ENCODE measurements around the gene DISC1. TPM values are rescaled to one million over a fixed set of nuclear protein-coding genes. Genes with fewer than 3 reads are reported as not detected.
A peak's percentile ranks its signal among the peaks of the same experiment; 100 is the strongest.
"Not testable (repeated sequence)": the region's sequence is repeated elsewhere in the genome, so short reads cannot be mapped to it uniquely, and the experiment has no call there.

The DISC1 gene
- total RNA-seq, 1 donor, result 21.0 TPM

- DNase-seq (ENCODE audit: low read depth in 2 of 3, low spot score in 2 of 3), result no peak
Observed at GRCh38 chr1:231634323-231635013, 7.9 kb downstream of the DISC1 start.

GRCh38 chr1:231636157-231636556 is 9.6 kb downstream of the DISC1 start:
- no peak for DNase-seq (ENCODE audit: low read depth in 2 of 3, low spot score in 2 of 3)

- DNase-seq (ENCODE audit: low read depth in 2 of 3, low spot score in 2 of 3), result not testable (repeated sequence)
Observed at GRCh38 chr1:231636922-231637321, 10.3 kb downstream of the DISC1 start.

GRCh38 chr1:231638647-231639046 is 12.1 kb downstream of the DISC1 start:
- no peak for DNase-seq (ENCODE audit: low read depth in 2 of 3, low spot score in 2 of 3)

- no peak for DNase-seq (ENCODE audit: low read depth in 2 of 3, low spot score in 2 of 3)
Observed at GRCh38 chr1:231639819-231640218, 13.2 kb downstream of the DISC1 start.

GRCh38 chr1:231641444-231641843 is 14.9 kb downstream of the DISC1 start:
- not testable (repeated sequence) for DNase-seq (ENCODE audit: low read depth in 2 of 3, low spot score in 2 of 3)

- not testable (repeated sequence) for DNase-seq (ENCODE audit: low read depth in 2 of 3, low spot score in 2 of 3)
Observed at GRCh38 chr1:231642061-231642460, 15.5 kb downstream of the DISC1 start.

- no peak for DNase-seq (ENCODE audit: low read depth in 2 of 3, low spot score in 2 of 3)
Observed at GRCh38 chr1:231642618-231643017, 16.0 kb downstream of the DISC1 start.

- no peak for DNase-seq (ENCODE audit: low read depth in 2 of 3, low spot score in 2 of 3)
Observed at GRCh38 chr1:231643071-231643934, 16.7 kb downstream of the DISC1 start.

GRCh38 chr1:231643935-231644237 is 17.3 kb downstream of the DISC1 start:
- no peak for DNase-seq (ENCODE audit: low read depth in 2 of 3, low spot score in 2 of 3)

- not testable (repeated sequence) for DNase-seq (ENCODE audit: low read depth in 2 of 3, low spot score in 2 of 3)
Observed at GRCh38 chr1:231645634-231646033, 19.0 kb downstream of the DISC1 start.

GRCh38 chr1:231646165-231646564 is 19.6 kb downstream of the DISC1 start:
- DNase-seq (ENCODE audit: low read depth in 2 of 3, low spot score in 2 of 3), result not testable (repeated sequence)

GRCh38 chr1:231651621-231652260 is 25.2 kb downstream of the DISC1 start:
- DNase-seq (ENCODE audit: low read depth in 2 of 3, low spot score in 2 of 3), result not testable (repeated sequence)

- no peak for DNase-seq (ENCODE audit: low read depth in 2 of 3, low spot score in 2 of 3)
Observed at GRCh38 chr1:231653632-231654031, 27.0 kb downstream of the DISC1 start.

GRCh38 chr1:231656741-231657140 is 30.2 kb downstream of the DISC1 start:
- no peak for DNase-seq (ENCODE audit: low read depth in 2 of 3, low spot score in 2 of 3)

GRCh38 chr1:231658223-231658622 is 31.6 kb downstream of the DISC1 start:
- DNase-seq (ENCODE audit: low read depth in 2 of 3, low spot score in 2 of 3), result peak in 1 of 3 donors; percentile 19

- DNase-seq (ENCODE audit: low read depth in 2 of 3, low spot score in 2 of 3), result no peak
Observed at GRCh38 chr1:231660198-231660597, 33.6 kb downstream of the DISC1 start.

- DNase-seq (ENCODE audit: low read depth in 2 of 3, low spot score in 2 of 3), result no peak
Observed at GRCh38 chr1:231663211-231663792, 36.7 kb downstream of the DISC1 start.

GRCh38 chr1:231665101-231665500 is 38.5 kb downstream of the DISC1 start:
- no peak for DNase-seq (ENCODE audit: low read depth in 2 of 3, low spot score in 2 of 3)

- DNase-seq (ENCODE audit: low read depth in 2 of 3, low spot score in 2 of 3), result no peak
Observed at GRCh38 chr1:231665726-231666125, 39.1 kb downstream of the DISC1 start.

GRCh38 chr1:231666220-231666936 is 39.8 kb downstream of the DISC1 start:
- no peak for DNase-seq (ENCODE audit: low read depth in 2 of 3, low spot score in 2 of 3)
